Mesodermal cell (in vitro differentiated cells): ENCODE data around the gene KLHL14.

Experiments used
- H3K27ac ChIP-seq: 2 replicates; pipeline ENCODE4 v1.7.0; 2013; ENCODE audit warnings: mild to moderate bottlenecking, low read depth, low read length, moderate library complexity; ENCODE audit not compliant: severe bottlenecking
- H3K36me3 ChIP-seq: 2 replicates; pipeline ENCODE4 v1.7.1; 2013; ENCODE audit warnings: mild to moderate bottlenecking, low read length, moderate library complexity; ENCODE audit not compliant: control insufficient read depth, insufficient read depth
- H3K4me1 ChIP-seq: one replicate; pipeline ENCODE4 v1.7.1; 2013; ENCODE audit warnings: mild to moderate bottlenecking, low read length; ENCODE audit not compliant: insufficient read depth, control insufficient read depth, poor library complexity, severe bottlenecking
- H3K4me3 ChIP-seq: 2 replicates; pipeline ENCODE4 v1.7.0; 2013; ENCODE audit warnings: low read length, control low read depth, mild to moderate bottlenecking; ENCODE audit not compliant: insufficient read depth, poor library complexity, severe bottlenecking; ENCODE audit errors: extremely low read depth
- H3K9me3 ChIP-seq: 2 replicates; pipeline ENCODE4 v1.7.1; 2013; ENCODE audit warnings: mild to moderate bottlenecking, low read length, moderate library complexity; ENCODE audit not compliant: control insufficient read depth
- WGBS, 2 experiments: methylation state at CpG; one replicate each; pipeline ENCODE4 v1.1.5; 2013; ENCODE audit warnings: missing lambda C conversion rate in 2 of 2; ENCODE audit not compliant: insufficient coverage in 2 of 2; 5-methylcytosine and 5-hydroxymethylcytosine counted together

The KLHL14 gene

GRCh38 chr18:32717126-32717525 is 55.7 kb downstream of the KLHL14 start:
- H3K36me3 ChIP-seq: no peaks in the 10 kb centered on the region
- no peaks in the 10 kb centered on the region for H3K9me3 ChIP-seq
- 86 to 89% methylated on average over 2 to 3 of the region's 4 CpGs for WGBS, 2 experiments
- H3K4me1 ChIP-seq: no peaks in the 10 kb centered on the region
- H3K4me3 ChIP-seq: no peak overlapping the region
- H3K27ac ChIP-seq: no peak overlapping the region

GRCh38 chr18:32714571-32715148 is 58.2 kb downstream of the KLHL14 start:
- no peak overlapping the region for H3K4me3 ChIP-seq
- WGBS, 2 experiments: 4 to 7% methylated on average over 3 to 4 of the region's 4 CpGs
- no peak overlapping the region for H3K27ac ChIP-seq
- H3K4me1 ChIP-seq: no peaks in the 10 kb centered on the region
- H3K36me3 ChIP-seq: no peaks in the 10 kb centered on the region
- no peaks in the 10 kb centered on the region for H3K9me3 ChIP-seq

- WGBS, 2 experiments: 86 to 93% methylated on average over 1 of the region's 1 CpG
- Histone ChIP-seq H3K27ac (no peak overlapping the region), H3K36me3 (no peaks in the 10 kb centered on the region), H3K4me1 (no peaks in the 10 kb centered on the region), H3K9me3 (no peaks in the 10 kb centered on the region), H3K4me3 (no peak overlapping the region)
These were observed 60.0 kb downstream of the KLHL14 start for GRCh38 chr18:32712860-32713259.

GRCh38 chr18:32711862-32712261 is 61.0 kb downstream of the KLHL14 start:
- Histone ChIP-seq H3K9me3 (no peaks in the 10 kb centered on the region), H3K27ac (no peak overlapping the region), H3K36me3 (no peaks in the 10 kb centered on the region), H3K4me3 (no peak overlapping the region), H3K4me1 (no peaks in the 10 kb centered on the region)
- WGBS, 2 experiments: 100% methylated on average over 1 of the region's 2 CpGs; no CpG with 5 or more reads in 1 of the 2 experiments

- no peak overlapping the region for H3K27ac ChIP-seq
- H3K4me3 ChIP-seq: no peak overlapping the region
- H3K4me1 ChIP-seq: no peaks in the 10 kb centered on the region
- H3K36me3 ChIP-seq: no peaks in the 10 kb centered on the region
- WGBS, 2 experiments: 73 to 100% methylated on average over 2 of the region's 2 CpGs
- H3K9me3 ChIP-seq: no peaks in the 10 kb centered on the region
These were observed 65.2 kb downstream of the KLHL14 start for GRCh38 chr18:32707586-32707985.

- Histone ChIP-seq H3K9me3 (no peaks in the 10 kb centered on the region), H3K36me3 (no peaks in the 10 kb centered on the region), H3K27ac (no peak overlapping the region), H3K4me3 (no peak overlapping the region), H3K4me1 (no peaks in the 10 kb centered on the region)
- 82 to 85% methylated on average over 2 of the region's 2 CpGs for WGBS, 2 experiments
These were observed 65.7 kb downstream of the KLHL14 start for GRCh38 chr18:32707147-32707546.

GRCh38 chr18:32701313-32701712 is 71.5 kb downstream of the KLHL14 start:
- H3K36me3 ChIP-seq: no peaks in the 10 kb centered on the region
- H3K27ac ChIP-seq: no peak overlapping the region
- no peaks in the 10 kb centered on the region for H3K4me1 ChIP-seq
- H3K4me3 ChIP-seq: no peak overlapping the region
- H3K9me3 ChIP-seq: no peaks in the 10 kb centered on the region

GRCh38 chr18:32698153-32698552 is 74.7 kb downstream of the KLHL14 start:
- Histone ChIP-seq H3K27ac (no peak overlapping the region), H3K4me3 (no peak overlapping the region), H3K4me1 (peaks cover 4% of the 10 kb centered on the region), H3K9me3 (no peaks in the 10 kb centered on the region), H3K36me3 (no peaks in the 10 kb centered on the region)
- 50% methylated on average over 1 of the region's 3 CpGs; no CpG with 5 or more reads in 1 of the 2 experiments for WGBS, 2 experiments

- Histone ChIP-seq H3K27ac (no peak overlapping the region), H3K4me3 (no peak overlapping the region), H3K4me1 (peaks cover 7% of the 10 kb centered on the region), H3K36me3 (no peaks in the 10 kb centered on the region), H3K9me3 (no peaks in the 10 kb centered on the region)
- 80 to 90% methylated on average over 1 of the region's 3 CpGs for WGBS, 2 experiments
These were observed 76.4 kb downstream of the KLHL14 start for GRCh38 chr18:32696376-32696775.

- no peak overlapping the region for H3K4me3 ChIP-seq
- no peaks in the 10 kb centered on the region for H3K36me3 ChIP-seq
- H3K9me3 ChIP-seq: no peaks in the 10 kb centered on the region
- WGBS, 2 experiments: 90 to 100% methylated on average over 1 to 2 of the region's 3 CpGs
- H3K4me1 ChIP-seq: peaks cover 7% of the 10 kb centered on the region
- no peak overlapping the region for H3K27ac ChIP-seq
These were observed 77.3 kb downstream of the KLHL14 start for GRCh38 chr18:32695534-32695933.

- 80 to 92% methylated on average over 1 of the region's 1 CpG for WGBS, 2 experiments
- H3K4me3 ChIP-seq: no peak overlapping the region
- no peaks in the 10 kb centered on the region for H3K9me3 ChIP-seq
- H3K27ac ChIP-seq: no peak overlapping the region
- H3K4me1 ChIP-seq: peaks cover 7% of the 10 kb centered on the region
- H3K36me3 ChIP-seq: no peaks in the 10 kb centered on the region
These were observed 84.0 kb downstream of the KLHL14 start for GRCh38 chr18:32688821-32689220.
